ENCODE data around the gene SMS. TPM values are rescaled to one million over a fixed set of nuclear protein-coding genes. Genes with fewer than 3 reads are reported as not detected.

SMS gene
- total RNA-seq, 2 experiments from 2014 or later = 64.9 to 86.3 TPM

DNA sequence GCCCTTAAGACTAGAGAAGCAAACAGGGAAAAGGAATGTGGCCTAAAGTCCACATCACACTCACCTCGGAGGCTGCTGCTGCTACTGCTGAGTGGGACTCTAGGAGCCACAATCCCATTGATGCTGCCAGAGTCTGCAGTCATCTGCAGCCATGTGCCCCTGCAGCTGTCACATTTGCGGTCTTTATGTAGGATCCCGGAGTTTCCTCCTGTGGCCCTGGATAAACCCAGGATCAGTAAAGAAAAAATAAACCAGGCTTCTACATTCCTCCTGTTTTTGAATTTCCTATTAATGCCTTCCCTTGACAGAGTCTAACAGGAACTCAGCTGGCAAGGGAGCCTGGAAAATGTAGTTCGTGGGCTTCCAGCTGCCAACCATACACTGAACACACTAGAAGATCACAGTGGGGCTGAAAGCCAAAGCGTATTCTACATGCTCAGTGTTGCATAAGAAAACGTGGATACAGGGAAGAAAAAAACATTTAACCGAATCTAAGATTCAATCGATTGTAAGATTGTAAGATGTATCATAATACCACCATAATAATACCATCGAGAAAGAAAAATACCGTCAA, 81.3 kb downstream of the SMS start:
- ChIA-PET CTCF (ENCODE audit: unreplicated experiment) (no interaction called here), POLR2A (interaction anchor here (0.6 kb wide), 1 partner anchor 90 kb away, joined by 4 read pairs; no protein-coding TSS in a partner anchor)
- Histone ChIP-seq H3K9me2 (ENCODE audit: insufficient read depth, low read length) (no peaks in the 10 kb centered on the region), H3K4me3 (ENCODE audit: low read depth, low read length, poor library complexity, severe bottlenecking) (no peak overlapping the region), H3K27ac (ENCODE audit: low read depth, low read length, poor library complexity, severe bottlenecking) (no peak overlapping the region), H4K20me1 (ENCODE audit: insufficient read depth, low read length) (no peaks in the 10 kb centered on the region), H2AFZ (ENCODE audit: low read length) (no peak overlapping the region), H3K4me1 (ENCODE audit: insufficient read depth, low read length, poor library complexity, severe bottlenecking) (no peaks in the 10 kb centered on the region), H3K36me3 (ENCODE audit: insufficient read depth, low read length) (no peaks in the 10 kb centered on the region), H3K9me3 (ENCODE audit: low read length) (no peaks in the 10 kb centered on the region), H3K4me2 (ENCODE audit: low read length) (no peak overlapping the region), H3K79me2 (ENCODE audit: insufficient read depth, low read depth, low read length) (no peaks in the 10 kb centered on the region)
- no TSS peak for BruUV-seq (replicated peaks)
- DNase-seq (ENCODE audit: low spot score) = no peak
- TF ChIP-seq, protein P1, sequence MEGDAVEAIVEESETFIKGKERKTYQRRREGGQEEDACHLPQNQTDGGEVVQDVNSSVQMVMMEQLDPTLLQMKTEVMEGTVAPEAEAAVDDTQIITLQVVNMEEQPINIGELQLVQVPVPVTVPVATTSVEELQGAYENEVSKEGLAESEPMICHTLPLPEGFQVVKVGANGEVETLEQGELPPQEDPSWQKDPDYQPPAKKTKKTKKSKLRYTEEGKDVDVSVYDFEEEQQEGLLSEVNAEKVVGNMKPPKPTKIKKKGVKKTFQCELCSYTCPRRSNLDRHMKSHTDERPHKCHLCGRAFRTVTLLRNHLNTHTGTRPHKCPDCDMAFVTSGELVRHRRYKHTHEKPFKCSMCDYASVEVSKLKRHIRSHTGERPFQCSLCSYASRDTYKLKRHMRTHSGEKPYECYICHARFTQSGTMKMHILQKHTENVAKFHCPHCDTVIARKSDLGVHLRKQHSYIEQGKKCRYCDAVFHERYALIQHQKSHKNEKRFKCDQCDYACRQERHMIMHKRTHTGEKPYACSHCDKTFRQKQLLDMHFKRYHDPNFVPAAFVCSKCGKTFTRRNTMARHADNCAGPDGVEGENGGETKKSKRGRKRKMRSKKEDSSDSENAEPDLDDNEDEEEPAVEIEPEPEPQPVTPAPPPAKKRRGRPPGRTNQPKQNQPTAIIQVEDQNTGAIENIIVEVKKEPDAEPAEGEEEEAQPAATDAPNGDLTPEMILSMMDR (conservative IDR thresholded peaks at IDR 0.05; ENCODE audit: low read length) = no peak
- TF ChIP-seq EZH2phosphoT487 (IDR thresholded peaks at IDR 0.05; ENCODE audit: borderline replicate concordance, low read depth, low read length) = no peak
- intact Hi-C loops (cut with micrococcal nuclease; ENCODE audit: unreplicated experiment) = no loop called here

DNA sequence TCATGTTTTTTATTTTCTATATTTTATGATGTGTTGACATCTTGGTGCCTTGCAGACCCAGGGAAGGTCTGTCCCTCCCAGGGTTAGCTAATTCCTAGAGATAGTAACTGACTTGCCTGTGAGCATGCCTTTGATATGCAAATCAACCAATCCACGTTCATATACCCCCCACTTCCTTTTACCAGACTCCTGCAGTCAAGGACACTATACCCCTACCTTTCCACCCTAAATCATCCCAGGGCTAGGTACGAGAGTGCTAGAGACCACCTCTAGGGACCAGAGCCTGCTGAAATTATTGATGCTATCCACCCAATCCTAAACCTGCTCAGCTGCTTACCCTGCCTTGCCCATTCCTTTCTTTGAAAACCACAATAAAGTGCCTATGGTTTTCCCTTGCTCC, 84.1 kb downstream of the SMS start:
- H3K4me1 ChIP-seq (ENCODE audit: insufficient read depth, low read length, poor library complexity, severe bottlenecking) = no peaks in the 10 kb centered on the region
- ChIA-PET CTCF (ENCODE audit: unreplicated experiment) (no interaction called here), POLR2A (no interaction called here)
- H4K20me1 ChIP-seq (ENCODE audit: insufficient read depth, low read length) = no peaks in the 10 kb centered on the region
- no peaks in the 10 kb centered on the region for H3K36me3 ChIP-seq (ENCODE audit: insufficient read depth, low read length)
- no peak overlapping the region for H2AFZ ChIP-seq (ENCODE audit: low read length)
- no peak for DNase-seq (ENCODE audit: low spot score)
- H3K4me2 ChIP-seq (ENCODE audit: low read length) = no peak overlapping the region
- H3K9me3 ChIP-seq (ENCODE audit: low read length) = no peaks in the 10 kb centered on the region
- no peaks in the 10 kb centered on the region for H3K9me2 ChIP-seq (ENCODE audit: insufficient read depth, low read length)
- intact Hi-C loops (cut with micrococcal nuclease; ENCODE audit: unreplicated experiment) = no loop called here
- H3K27ac ChIP-seq (ENCODE audit: low read depth, low read length, poor library complexity, severe bottlenecking) = no peak overlapping the region
- no TSS peak for BruUV-seq (replicated peaks)
- no peak for TF ChIP-seq EZH2phosphoT487 (IDR thresholded peaks at IDR 0.05; ENCODE audit: borderline replicate concordance, low read depth, low read length)
- TF ChIP-seq, protein P1 (conservative IDR thresholded peaks at IDR 0.05; ENCODE audit: low read length) = no peak
- H3K4me3 ChIP-seq (ENCODE audit: low read depth, low read length, poor library complexity, severe bottlenecking) = no peak overlapping the region
- H3K79me2 ChIP-seq (ENCODE audit: insufficient read depth, low read depth, low read length) = no peaks in the 10 kb centered on the region

DNA sequence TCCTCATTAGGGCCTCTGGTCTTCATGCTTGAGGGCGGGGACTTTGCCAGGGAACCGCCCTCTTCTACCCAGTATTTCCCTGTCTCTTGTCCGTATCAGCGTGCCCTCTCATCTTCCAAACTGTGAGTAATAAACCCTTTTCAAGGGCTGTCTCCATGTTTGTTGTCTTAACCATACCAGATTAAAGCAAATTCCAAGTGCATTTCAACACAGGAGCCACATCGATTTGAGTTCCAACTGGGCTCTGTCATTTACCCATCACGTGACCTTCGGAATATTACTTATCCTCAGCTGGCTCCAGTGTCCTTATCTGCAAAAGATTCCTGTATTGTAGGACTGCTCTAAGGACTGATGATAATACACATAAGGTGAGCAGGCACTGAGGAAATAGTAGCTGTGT, 85.2 kb downstream of the SMS start:
- Histone ChIP-seq H3K4me2 (ENCODE audit: low read length) (no peak overlapping the region), H2AFZ (ENCODE audit: low read length) (no peak overlapping the region), H3K9me2 (ENCODE audit: insufficient read depth, low read length) (no peaks in the 10 kb centered on the region), H3K79me2 (ENCODE audit: insufficient read depth, low read depth, low read length) (no peaks in the 10 kb centered on the region), H3K36me3 (ENCODE audit: insufficient read depth, low read length) (no peaks in the 10 kb centered on the region), H3K9me3 (ENCODE audit: low read length) (no peaks in the 10 kb centered on the region), H3K4me3 (ENCODE audit: low read depth, low read length, poor library complexity, severe bottlenecking) (no peak overlapping the region), H4K20me1 (ENCODE audit: insufficient read depth, low read length) (no peaks in the 10 kb centered on the region), H3K27ac (ENCODE audit: low read depth, low read length, poor library complexity, severe bottlenecking) (no peak overlapping the region), H3K4me1 (ENCODE audit: insufficient read depth, low read length, poor library complexity, severe bottlenecking) (no peaks in the 10 kb centered on the region)
- intact Hi-C loops (cut with micrococcal nuclease; ENCODE audit: unreplicated experiment) = no loop called here
- TF ChIP-seq, protein P1 (conservative IDR thresholded peaks at IDR 0.05; ENCODE audit: low read length) = no peak
- TF ChIP-seq EZH2phosphoT487 (IDR thresholded peaks at IDR 0.05; ENCODE audit: borderline replicate concordance, low read depth, low read length) = no peak
- BruUV-seq (replicated peaks) = no TSS peak
- CTCF ChIA-PET (ENCODE audit: unreplicated experiment) = no interaction called here
- POLR2A ChIA-PET = no interaction called here
- no peak for DNase-seq (ENCODE audit: low spot score)

Data from OCI-LY7 (cell line).